ENCODE data around the gene FAM219A.
"Not testable (repeated sequence)": the region's sequence is repeated elsewhere in the genome, so short reads cannot be mapped to it uniquely, and the experiment has no call there.

FAM219A gene

DNA sequence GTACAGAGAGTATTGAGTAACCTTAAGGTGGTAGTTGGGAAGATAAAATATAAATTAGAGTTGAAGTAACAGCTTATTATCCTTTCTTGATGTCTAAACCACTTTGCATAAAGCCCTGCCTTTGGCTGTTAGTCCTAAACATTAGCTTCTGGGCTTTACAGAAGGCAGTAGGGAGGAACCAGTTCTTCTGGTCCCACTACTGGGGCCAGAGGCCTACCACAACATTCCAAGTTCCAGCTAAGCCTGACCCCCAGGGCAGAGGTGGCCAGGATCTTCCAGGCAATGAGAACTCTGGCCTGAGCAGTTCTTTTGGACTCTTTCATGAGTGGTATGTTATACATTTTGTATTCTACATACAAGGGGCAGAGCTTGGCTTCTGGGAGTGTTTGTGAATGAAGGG lies 26.3 kb upstream of the FAM219A start:
- DNase-seq (ENCODE audit: low spot score) = no peak

DNA sequence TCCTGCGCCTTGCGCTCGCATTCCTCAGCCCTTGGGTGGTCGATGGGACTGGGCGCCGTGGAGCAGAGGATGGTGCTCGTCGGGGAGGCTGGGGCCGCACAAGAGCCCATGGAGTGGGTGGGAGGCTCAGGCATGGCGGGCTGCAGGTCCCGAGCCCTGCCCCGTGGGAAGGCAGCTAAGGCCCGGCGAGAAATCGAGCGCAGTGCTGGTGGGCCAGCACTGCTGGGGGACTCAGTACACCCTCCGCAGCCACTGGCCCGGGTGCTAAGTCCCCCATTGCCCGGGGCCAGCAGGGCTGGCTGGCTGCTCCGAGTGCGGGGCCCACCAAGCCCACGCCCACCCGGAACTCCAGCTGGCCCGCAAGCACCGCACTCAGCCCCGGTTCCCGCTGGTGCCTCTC lies 24.4 kb upstream of the FAM219A start:
- not testable (repeated sequence) for DNase-seq (ENCODE audit: low spot score)

DNA sequence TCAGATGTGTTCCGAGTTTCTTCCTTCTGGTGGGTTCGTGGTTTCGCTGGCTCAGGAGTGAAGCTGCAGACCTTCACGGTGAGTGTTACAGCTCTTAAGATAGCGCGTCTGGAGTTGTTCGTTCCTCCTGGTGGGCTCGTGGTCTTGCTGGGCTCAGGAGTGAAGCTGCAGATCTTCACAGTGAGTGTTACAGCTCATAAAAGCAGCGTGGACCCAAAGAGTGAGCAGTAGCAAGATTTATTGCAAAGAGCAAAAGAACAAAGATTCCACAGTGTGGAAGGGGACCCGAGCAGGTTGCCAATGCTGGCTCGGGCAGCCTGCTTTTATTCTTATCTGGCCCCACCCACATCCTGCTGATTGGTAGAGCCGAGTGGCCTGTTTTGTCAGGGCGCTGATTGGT lies 23.2 kb upstream of the FAM219A start:
- DNase-seq (ENCODE audit: low spot score) = not testable (repeated sequence)

DNA sequence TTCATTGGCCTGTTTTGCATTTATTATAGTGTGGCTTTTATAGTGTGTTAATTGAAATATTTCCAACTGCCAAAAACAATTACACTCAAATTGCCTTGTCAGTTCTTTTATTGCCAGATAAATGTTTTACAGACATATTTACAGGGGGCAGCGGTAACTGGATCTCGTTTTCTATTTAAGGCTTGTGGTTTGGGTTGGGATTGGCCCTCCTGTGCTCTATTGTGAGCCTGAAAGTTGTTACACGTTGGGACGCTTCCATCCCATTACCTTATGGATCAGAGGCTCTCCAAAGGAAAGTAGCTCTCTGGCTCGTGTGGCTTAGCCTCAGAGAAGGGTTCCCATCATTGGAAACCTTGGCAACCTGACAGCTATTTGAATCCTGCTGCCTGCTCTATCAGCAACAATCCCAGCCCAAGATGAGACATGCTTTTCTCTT lies 21.1 kb upstream of the FAM219A start:
- no peak for DNase-seq (ENCODE audit: low spot score)

DNA sequence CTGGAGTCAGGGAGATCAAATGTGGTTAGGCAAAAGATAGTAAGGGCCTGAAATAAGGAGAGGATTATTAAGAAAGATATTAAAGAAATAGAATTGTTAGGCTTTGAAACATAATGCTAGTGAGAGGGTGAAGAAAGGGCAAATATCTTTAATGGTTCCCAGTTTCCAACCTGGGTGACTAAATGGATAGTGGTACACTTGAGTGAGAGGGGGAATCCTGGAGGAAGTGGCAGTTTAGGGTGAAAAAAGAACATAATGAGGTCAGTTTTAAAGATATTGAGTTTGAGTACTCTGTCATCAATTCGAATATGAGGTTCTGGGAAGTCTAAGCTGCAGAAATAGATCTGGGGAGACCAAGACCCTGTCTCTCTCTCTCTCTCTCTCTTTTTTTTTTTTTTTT lies 19.2 kb upstream of the FAM219A start:
- DNase-seq (ENCODE audit: low spot score) = no peak

DNA sequence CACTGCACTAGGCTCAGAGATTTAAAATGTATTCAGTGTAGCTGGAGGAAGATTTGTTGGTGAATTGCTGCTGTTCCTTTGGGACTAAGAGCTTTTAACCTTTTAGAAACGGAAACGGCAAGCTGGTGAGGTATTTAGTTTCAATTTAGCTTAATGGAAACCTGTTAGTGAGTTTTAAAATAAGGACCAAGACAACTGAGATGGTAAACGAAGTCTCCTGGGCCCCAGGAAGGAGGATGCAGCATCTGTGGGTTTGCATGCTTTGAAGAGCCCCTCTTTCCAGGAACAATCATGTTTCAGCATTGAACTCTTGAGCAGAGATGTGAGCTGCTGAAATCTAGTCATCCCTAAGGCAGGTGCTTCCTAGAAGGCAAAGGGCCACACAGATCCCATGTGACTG lies 16.7 kb upstream of the FAM219A start:
- DNase-seq (ENCODE audit: low spot score) = no peak

DNA sequence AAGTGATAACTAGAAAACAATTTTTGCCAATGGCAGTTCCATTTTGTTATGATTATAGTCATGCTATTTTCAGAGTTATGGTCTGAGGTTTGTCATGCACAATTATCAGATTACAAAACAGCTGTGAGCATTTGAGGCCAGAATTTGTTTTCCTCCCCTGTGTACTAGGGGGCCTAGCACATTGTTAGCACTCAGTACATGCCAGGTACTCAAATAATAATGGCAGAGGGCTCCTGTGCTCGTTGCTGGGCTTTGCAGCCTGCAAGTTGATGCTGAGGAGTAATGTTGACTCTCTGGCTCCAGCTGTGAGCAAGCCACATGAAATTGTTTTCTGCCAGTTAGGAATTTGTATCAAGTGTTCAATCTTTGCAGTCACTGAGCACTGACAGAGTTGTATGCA lies 7.1 kb upstream of the FAM219A start:
- no peak for DNase-seq (ENCODE audit: low spot score)

DNA sequence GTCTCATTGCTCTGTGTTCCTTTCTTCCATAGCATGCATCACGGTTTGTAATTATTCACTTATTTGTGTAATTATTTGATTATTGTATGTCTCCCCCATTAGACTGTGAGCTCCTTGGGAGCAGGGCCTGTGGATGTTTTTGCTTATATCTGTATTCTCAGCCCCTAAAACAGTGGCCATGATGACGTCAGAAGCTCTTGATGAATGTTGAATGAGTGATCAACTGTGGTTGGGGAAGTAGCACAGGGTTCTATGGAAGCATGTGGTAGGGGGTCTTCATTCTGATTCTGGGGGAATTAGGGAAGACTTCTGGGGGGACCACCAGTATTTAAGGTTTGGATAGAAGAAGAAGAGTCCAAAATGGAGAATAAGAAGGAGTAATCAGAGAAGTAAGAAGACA lies 6.2 kb upstream of the FAM219A start:
- DNase-seq (ENCODE audit: low spot score) = no peak

DNA sequence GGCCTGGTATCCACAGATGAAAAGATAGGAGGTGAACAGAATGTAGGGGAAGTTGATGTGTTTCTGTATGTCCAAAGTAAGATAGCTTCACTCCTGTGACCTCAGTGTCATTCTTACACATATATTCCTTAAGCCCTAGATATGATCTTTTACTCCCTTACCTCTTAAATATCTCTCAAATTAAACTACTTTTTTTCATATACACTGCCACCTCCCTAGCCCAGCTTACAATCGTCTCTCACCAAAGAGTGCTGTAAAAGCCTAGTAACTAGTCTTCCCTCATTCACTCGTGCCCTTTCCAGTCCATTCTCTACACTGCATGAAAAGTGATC lies 5.5 kb upstream of the FAM219A start:
- no peak for DNase-seq (ENCODE audit: low spot score)

DNA sequence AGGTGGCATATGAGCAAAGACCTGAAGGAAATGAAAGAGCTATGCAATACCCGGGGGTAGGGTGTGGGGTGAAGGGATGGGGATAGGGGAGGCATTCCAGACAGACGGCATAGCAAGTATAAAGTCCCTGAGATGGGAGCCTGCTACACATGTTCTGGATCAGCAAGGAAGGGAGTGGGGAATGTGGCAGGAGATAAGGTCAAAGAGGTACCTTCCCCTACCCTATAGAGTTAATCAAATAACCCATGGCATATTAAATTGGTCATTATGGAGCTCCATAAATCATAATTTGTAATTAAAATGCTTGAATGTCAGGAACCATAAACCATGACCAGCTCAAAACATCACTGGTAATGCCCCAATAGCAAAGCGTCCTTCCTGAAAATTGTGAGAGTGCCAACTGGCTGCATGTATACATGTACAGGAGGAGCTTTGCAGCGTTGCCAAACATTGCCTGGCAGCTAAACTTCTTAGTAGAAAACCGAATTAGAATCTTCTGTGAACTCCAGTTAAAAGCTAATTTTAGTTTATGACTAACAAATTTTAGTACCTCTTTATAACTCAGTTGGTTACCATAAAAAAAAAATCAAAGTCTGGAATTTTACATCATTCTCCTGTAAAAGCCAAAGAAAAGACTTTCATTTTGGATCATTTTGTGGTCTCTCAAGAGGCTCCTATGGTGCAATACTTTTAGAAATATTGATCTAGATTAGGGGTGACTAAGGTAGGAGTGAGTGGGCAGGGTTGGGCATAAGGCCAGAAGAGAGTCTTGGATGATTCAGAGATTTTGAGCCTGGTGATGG lies 4.9 kb upstream of the FAM219A start:
- no peak for DNase-seq (ENCODE audit: low spot score)

DNA sequence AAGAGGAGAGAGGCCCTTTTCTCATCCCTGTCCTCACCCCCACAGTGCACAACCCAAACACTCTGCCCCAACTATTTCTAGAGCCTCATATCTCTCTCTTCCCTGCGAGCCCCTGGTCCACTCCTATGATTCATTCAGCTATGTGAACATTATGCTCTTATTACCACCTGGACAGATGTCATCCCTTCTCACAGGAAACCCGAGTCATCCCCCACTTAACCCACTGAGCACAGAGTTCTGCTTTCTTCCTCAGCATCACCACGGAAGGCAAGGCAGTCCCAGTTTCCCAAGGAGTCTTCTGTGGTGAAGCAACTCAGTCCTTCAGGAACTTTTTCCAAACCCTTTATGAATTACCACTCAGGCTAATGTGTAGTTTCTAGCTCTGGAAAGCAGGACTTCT lies 1.6 kb upstream of the FAM219A start:
- DNase-seq (ENCODE audit: low spot score) = no peak

DNA sequence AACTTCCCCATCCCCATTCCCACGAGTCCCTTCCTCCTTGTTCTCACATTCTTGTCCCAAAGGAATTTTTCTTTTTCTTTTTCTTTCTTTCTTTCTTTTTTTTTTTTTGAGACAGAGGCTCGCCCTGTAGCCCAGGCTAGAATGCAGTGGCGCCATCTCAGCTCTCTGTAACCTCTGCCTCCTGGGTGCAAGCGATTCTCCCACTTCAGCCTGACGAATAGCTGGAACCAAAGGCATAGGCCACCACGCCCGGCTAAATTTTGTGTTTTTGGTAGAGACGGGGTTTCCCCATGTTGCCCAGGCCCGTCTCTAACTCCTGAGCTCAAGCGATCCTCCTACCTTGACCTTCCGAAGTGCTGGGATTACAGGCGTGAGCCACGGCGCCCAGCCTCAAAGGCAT lies 986 bp upstream of the FAM219A start:
- DNase-seq (ENCODE audit: low spot score) = no peak

DNA sequence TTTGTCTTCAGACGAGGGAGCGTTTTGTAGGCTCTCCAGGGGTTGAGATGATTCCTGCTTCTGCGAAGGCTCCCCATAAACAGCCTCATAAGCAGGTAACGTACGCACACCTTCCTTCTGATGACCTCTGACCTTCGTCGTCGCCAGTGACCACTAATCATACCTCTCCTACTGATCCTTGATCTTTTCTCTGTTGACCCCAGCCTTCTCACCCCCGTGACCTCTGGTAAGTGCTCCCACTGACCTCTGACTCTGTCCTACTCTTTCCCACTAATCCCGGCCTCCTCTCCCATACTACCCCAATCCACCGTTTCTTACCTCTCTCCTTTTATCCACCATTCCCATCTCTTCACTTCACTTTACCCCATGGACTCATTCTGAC lies 580 bp upstream of the FAM219A start:
- DNase-seq (ENCODE audit: low spot score) = no peak

DNA sequence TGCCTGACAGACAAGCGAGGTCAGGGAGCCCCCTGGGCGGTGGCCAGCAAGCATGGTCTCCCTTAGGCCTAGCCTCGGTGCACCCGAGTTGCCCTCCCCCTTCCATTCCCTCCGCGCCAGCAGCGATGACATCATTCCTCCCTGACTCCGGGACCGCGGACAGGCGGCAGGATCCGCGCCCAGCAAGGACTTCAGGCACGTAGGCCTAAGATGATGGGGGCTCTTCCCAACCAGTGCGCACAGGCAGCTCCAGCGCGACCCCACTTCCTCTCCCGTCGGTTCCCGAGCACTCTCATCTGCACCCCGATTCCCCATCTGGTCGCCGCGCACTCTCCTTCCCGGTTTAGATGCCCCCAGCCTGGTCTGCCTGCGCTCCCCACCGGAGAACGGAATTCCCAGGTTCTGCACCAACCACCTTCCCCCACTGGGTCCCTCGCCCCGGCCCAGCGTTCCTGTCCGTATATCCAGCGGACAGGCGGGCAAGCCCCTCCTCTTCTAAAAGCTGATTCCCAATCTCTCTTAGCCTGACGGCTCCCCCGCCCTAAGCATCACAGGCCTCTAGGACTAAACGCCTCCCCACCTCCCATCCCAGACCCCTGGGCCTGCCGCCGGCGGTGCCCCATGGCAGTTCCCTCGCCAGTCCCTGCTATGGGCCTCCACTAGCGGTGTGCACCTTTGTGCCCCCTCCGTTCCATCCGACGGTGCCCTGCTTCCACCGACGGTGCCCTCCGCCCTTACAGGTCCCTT lies 931 bp downstream of the FAM219A start:
- DNase-seq (ENCODE audit: low spot score) = peak; percentile 1

DNA sequence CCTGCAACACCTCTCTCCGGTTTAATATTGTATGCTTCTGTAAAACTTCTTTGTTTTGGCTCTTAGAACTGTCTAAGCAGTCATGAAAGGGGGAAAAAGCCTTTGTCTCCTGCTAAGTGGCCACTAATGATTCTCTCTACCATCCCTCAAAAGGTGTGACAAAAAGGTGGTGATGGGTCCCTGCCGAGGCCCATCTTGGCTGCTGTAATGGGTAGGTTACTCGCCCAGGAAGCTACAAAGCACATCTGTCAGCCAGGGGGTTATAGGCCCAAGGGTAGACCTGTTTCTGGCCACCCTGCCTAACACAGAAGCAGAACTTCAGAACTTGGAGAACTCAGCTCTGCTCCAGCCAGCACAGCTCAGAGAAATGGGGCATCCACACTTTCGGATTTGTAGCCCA lies 1.6 kb downstream of the FAM219A start:
- no peak for DNase-seq (ENCODE audit: low spot score)

DNA sequence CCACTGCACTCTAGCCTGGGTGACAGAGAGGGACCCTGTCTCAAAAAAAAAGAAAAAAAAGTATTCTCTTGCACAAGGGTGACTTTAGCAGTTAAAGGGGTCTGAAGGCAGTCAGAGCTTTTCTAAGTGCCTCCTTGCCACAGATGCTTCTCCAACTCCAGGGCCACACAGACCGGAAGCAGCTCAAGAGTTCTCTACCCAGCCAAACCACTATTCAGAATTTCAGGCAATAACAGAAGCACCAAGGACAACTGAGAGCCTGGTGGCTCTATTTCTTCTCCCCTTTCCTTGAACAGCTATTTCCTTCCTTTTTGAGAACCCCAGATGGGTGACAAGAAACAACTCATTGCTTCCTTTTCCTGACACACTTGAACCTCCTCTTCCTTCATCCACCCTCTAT lies 2.2 kb downstream of the FAM219A start:
- DNase-seq (ENCODE audit: low spot score) = no peak

DNA sequence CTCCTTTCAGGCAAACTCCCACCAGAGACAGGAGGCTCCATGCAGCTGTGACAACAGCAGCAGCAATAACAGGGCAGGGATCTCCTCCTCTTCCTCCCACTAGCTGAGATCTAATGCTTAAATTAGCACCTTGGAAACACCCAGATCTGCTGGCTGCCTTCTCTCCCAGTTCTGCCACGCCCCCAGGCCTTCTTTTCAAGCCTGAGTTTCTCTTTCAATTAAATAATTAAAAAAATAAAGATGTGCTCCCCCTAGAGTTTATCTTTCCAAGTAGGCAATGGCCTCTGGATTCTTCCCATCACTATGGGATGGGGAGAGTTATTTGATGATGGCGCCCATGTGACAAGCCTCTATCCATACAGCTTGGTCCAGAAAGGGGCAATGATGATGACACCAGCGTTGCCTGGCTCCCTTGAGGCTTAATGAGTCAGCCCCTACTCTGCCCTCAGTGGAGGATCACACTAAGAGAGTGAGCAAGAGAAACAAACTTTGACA lies 3.8 kb downstream of the FAM219A start:
- DNase-seq (ENCODE audit: low spot score) = no peak

DNA sequence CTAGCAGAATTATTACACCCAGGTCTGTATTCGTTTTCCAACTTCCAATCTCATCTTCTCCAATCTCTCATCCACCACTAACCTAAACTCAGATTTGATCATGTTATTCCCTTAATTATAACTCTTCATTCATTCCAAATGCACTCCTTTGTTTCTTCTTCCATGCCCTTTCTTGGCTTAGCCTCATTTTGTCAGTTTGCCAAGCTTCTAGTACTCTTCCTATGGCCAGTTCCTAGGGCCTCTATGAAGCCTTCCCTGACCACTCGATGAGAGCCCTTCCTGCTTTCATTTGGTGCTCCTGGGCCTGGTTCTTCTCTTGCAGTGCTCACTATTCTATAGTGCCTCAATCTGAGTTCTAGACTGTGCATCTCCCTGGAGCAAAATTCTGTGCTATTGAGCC lies 5.8 kb downstream of the FAM219A start:
- no peak for DNase-seq (ENCODE audit: low spot score)

DNA sequence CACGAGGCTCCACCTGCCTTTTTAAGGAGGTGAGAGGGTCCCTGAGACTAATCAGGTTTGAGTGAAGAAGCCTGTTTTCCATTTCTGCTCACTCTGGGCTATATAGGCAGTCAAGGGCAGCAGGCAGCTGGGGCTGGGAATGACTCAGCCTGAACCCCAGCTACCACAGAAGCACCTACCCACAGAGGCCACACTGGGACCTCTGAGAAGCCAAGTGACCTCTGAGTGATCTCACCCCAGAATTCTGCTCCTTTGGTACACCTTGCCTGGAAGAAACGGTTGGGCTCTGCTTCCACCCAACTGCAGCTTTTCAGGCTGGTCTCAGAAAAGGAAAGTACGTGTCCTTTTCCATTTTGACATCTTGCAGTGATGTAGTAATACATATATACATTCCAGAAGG lies 6.8 kb downstream of the FAM219A start:
- no peak for DNase-seq (ENCODE audit: low spot score)

DNA sequence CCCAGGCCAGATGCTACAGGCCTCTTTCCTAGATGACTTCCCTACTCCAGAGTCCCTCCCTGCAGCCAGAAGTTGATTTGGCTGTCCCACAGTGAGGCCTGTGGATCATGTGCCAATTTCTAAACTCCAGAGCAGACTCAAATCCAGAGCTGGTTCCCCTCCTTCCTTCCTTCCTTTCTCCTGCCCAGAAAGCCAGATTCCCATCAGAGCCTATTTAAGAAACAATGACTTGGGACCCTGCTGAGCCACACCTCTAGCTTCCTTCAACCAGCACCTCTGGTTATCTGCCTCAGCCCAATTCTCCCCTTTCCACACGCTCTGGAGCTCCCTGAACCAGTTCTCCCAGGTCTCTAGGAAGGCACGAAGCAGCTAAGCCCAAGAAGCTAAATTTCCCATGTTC lies 7.2 kb downstream of the FAM219A start:
- DNase-seq (ENCODE audit: low spot score) = no peak

DNA sequence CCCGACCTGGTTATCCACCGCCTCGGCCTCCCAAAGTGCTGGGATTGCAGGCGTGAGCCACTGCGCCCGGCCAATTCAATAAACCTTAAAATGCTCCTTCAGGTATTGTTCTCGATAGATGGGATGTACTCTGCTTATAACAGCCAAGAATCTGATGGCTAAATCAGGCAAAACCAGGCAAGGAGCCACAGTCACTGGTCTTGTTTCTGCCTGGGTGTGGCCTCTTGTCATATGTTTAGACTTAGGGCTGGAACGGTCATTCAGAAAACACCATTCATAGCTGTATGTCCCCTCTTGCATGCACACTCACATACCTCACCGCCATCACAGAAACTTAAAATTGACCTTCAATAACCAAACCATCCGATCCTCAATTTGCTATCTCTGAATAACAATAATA lies 7.7 kb downstream of the FAM219A start:
- no peak for DNase-seq (ENCODE audit: low spot score)

DNA sequence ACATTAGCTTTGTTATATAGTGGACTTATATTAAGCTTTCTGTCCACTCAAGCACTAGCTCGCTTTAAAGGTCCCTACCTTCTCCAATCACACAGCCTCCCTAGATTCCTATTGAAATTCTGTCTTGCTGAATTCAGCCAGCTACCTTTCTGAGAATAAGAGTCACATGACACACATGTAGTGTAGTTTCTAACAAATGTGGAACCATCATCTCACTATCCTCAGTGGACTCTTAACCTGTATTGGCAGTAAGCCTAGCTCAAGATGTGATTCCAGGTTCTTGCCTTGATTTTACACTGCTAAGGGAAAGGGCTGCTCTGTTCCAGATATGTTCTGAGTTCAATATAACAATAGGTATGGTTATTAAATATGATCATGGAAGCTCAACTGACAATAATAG lies 11.4 kb downstream of the FAM219A start:
- no peak for DNase-seq (ENCODE audit: low spot score)

DNA sequence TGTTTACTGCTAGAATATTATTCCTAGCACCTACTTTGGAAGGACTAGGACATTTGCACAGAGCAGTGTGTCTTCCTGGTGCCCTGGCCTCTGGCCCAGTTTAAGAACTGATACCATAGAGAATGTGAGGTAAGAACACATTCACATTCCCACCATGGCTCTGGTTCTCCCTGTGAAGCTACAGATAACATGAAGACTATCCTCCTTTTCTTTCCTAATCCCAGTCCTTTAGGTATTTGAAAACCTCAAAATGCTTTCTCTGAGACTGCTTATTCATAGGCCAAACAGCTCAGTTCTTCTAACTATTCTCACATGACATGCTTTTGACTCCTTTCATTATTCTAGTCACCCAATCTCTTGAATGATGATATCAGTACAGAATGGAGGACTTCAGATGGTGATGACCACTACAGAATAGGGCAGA lies 11.9 kb downstream of the FAM219A start:
- no peak for DNase-seq (ENCODE audit: low spot score)

DNA sequence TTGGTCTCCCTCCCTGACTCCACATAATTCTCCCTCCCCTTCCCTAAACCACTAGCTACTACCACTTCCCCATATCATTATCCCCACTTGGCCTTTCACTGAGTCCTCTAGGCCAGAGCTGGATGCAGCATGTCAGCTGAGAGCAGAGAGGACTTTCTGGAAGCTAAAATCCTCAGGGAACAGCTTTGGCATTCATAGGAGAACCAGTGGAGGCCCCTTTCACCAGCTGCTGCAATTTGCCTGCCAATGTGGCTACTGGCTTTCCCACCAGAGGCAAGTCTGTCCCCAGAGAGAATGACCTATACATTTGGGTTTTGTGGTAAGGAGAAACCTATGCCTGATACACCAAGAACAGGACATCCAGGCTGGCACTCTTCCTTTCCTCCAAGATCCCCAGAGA lies 14.4 kb downstream of the FAM219A start:
- DNase-seq (ENCODE audit: low spot score) = no peak

Measured in CD4-positive, alpha-beta T cell treated with Interleukin-6 at 100 ng/mL for 8 hours (primary cell).